ENCODE results near the gene LUC7L3. TPM values are rescaled to one million over a fixed set of nuclear protein-coding genes. Genes with fewer than 3 reads are reported as not detected.

The LUC7L3 gene
- total and polyA plus RNA-seq, 12 donors, result 33.7 to 188 (median 46.8) TPM

- ATAC-seq (no peak), DNase-seq (no peak)
- Histone ChIP-seq H3K4me3 (no peak overlapping the region), H3K9me3 (no peaks in the 10 kb centered on the region), H3K4me1 (peaks cover 0 to 48% (median 29%) of the 10 kb centered on the region in 9 donors), H3K27ac (no peak overlapping the region), H3K36me3 (peaks cover 0 to 65% (median 46%) of the 10 kb centered on the region in 9 donors), H3K27me3 (no peaks in the 10 kb centered on the region)
- TF ChIP-seq, protein P1, sequence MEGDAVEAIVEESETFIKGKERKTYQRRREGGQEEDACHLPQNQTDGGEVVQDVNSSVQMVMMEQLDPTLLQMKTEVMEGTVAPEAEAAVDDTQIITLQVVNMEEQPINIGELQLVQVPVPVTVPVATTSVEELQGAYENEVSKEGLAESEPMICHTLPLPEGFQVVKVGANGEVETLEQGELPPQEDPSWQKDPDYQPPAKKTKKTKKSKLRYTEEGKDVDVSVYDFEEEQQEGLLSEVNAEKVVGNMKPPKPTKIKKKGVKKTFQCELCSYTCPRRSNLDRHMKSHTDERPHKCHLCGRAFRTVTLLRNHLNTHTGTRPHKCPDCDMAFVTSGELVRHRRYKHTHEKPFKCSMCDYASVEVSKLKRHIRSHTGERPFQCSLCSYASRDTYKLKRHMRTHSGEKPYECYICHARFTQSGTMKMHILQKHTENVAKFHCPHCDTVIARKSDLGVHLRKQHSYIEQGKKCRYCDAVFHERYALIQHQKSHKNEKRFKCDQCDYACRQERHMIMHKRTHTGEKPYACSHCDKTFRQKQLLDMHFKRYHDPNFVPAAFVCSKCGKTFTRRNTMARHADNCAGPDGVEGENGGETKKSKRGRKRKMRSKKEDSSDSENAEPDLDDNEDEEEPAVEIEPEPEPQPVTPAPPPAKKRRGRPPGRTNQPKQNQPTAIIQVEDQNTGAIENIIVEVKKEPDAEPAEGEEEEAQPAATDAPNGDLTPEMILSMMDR (IDR thresholded peaks at IDR 0.05), result no peak
- WGBS, 2 donors, result 90 to 92% methylated on average over 5 of the region's 5 CpGs
- intact Hi-C loops (cut with DNase I), result loop anchor here in 4 of 10 donors (5.0 to 10.0 kb wide), 5 partner anchors 66 to 218 kb away; partner anchors contain the start of gene RSAD1 (in 1 of the 4)
Measured at GRCh38 chr17:50693036-50693682, 26.2 kb upstream of the LUC7L3 start.

GRCh38 chr17:50696365-50696879, 23.0 kb upstream of the LUC7L3 start:
- ATAC-seq (peak in 3 of 8 donors; percentile 31 to 67 (median 48)), DNase-seq (no peak)
- WGBS, 2 donors, result 67 to 71% methylated on average over 3 of the region's 3 CpGs
- Histone ChIP-seq H3K4me3 (no peak overlapping the region), H3K36me3 (peaks cover 0 to 97% (median 62%) of the 10 kb centered on the region in 9 donors), H3K27ac (peak overlapping the region in 1 of 10 donors; percentile 0), H3K4me1 (peaks cover 0 to 44% (median 20%) of the 10 kb centered on the region in 9 donors), H3K9me3 (no peaks in the 10 kb centered on the region), H3K27me3 (no peaks in the 10 kb centered on the region)
- TF ChIP-seq, protein P1 (IDR thresholded peaks at IDR 0.05), result no peak
- intact Hi-C loops (cut with DNase I), result loop anchor here in 8 of 10 donors (5.0 to 10.0 kb wide), 5 partner anchors 144 to 222 kb away; partner anchors contain the start of genes SPATA20 (in 4 of the 8) and RSAD1 (in 1 of the 8)

- no peak overlapping the region for H3K4me3 ChIP-seq
- H3K4me1 ChIP-seq, result peaks cover 0 to 39% (median 20%) of the 10 kb centered on the region in 9 donors
- ATAC-seq, result no peak
- intact Hi-C loops (cut with DNase I), result loop anchor here in 8 of 10 donors (5.0 to 10.0 kb wide), 5 partner anchors 145 to 222 kb away; partner anchors contain the start of genes SPATA20 (in 4 of the 8) and RSAD1 (in 1 of the 8)
- H3K27me3 ChIP-seq, result no peaks in the 10 kb centered on the region
- WGBS, 2 donors, result 81 to 87% methylated on average over 3 of the region's 3 CpGs
- peak overlapping the region in 1 of 10 donors; percentile 0 for H3K27ac ChIP-seq
- H3K36me3 ChIP-seq, result peaks cover 0 to 97% (median 62%) of the 10 kb centered on the region in 9 donors
- TF ChIP-seq, protein P1 (IDR thresholded peaks at IDR 0.05), result no peak
- no peaks in the 10 kb centered on the region for H3K9me3 ChIP-seq
- no peak for DNase-seq
Measured at GRCh38 chr17:50697062-50697461, 22.3 kb upstream of the LUC7L3 start.

- Histone ChIP-seq H3K27ac (no peak overlapping the region), H3K27me3 (no peaks in the 10 kb centered on the region), H3K4me1 (peaks cover 0 to 41% (median 24%) of the 10 kb centered on the region in 9 donors), H3K36me3 (peaks cover 0 to 97% (median 57%) of the 10 kb centered on the region in 9 donors), H3K9me3 (no peaks in the 10 kb centered on the region), H3K4me3 (no peak overlapping the region)
- intact Hi-C loops (cut with DNase I), result loop anchor here in 8 of 10 donors (5.0 to 10.0 kb wide), 5 partner anchors 145 to 223 kb away; partner anchors contain the start of genes SPATA20 (in 4 of the 8) and RSAD1 (in 1 of the 8)
- WGBS, 2 donors, result 51 to 52% methylated on average over 3 of the region's 3 CpGs
- TF ChIP-seq, protein P1 (IDR thresholded peaks at IDR 0.05), result peak in 1 of 9 donors; percentile 5
- no peak for DNase-seq
- ATAC-seq, result no peak
Measured at GRCh38 chr17:50697663-50698272, 21.6 kb upstream of the LUC7L3 start.
